ENCODE data around the gene FGF3.

DNA sequence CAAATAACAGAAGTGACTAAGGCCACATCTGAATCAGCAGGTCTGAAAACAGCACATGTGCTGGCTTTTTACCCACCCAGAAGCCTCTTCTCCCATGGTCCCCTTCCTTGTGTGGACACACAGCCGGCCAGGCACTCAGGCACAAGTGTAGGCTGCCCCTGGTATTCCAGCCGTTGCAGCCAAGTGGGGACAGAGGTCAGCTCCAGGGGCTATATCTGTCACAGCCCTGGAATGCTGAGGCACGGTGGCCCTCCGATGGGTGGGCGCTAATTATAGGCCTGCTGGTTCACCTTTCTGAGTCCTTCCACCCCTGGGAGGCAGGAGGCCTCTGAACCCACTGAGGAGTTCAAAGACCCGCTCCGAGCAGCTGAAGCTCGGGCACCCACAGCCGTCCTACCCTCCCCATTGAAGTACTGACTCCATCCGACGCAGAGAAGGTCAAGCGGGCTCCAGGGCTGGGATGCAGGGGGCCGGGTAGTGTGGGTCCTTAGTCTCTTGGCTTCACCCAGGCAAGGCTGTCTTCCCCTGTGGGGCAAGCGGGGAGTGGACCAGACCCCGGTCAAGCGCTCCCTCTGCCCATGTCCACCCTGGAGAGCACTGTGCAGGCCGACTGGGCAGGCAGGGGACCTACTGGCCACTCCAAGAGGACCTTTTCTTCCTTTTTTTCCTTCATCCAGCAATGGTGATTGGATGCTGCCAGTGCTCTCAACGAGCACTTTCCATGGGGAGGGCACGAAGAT is 14.3 kb downstream of the FGF3 start:
- no peak for TF ChIP-seq MTF1 (CRISPR knock-in tag; IDR thresholded peaks at IDR 0.05; ENCODE audit: borderline replicate concordance)
- TF ChIP-seq POLR2AphosphoS5 (IDR thresholded peaks at IDR 0.05; ENCODE audit: control insufficient read depth, insufficient read depth, low read depth, low read length), result no peak
- TF ChIP-seq, protein P1, sequence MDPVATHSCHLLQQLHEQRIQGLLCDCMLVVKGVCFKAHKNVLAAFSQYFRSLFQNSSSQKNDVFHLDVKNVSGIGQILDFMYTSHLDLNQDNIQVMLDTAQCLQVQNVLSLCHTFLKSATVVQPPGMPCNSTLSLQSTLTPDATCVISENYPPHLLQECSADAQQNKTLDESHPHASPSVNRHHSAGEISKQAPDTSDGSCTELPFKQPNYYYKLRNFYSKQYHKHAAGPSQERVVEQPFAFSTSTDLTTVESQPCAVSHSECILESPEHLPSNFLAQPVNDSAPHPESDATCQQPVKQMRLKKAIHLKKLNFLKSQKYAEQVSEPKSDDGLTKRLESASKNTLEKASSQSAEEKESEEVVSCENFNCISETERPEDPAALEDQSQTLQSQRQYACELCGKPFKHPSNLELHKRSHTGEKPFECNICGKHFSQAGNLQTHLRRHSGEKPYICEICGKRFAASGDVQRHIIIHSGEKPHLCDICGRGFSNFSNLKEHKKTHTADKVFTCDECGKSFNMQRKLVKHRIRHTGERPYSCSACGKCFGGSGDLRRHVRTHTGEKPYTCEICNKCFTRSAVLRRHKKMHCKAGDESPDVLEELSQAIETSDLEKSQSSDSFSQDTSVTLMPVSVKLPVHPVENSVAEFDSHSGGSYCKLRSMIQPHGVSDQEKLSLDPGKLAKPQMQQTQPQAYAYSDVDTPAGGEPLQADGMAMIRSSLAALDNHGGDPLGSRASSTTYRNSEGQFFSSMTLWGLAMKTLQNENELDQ (CRISPR knock-in tag; IDR thresholded peaks at IDR 0.05; ENCODE audit: borderline replicate concordance), result no peak
- TF ChIP-seq ZNF174 (CRISPR knock-in tag; IDR thresholded peaks at IDR 0.05), result no peak
- no peak for TF ChIP-seq ESRRA (IDR thresholded peaks at IDR 0.05; ENCODE audit: borderline replicate concordance, low read depth)
- no peak for TF ChIP-seq ARID1B (IDR thresholded peaks at IDR 0.05)
- TF ChIP-seq, protein P2, sequence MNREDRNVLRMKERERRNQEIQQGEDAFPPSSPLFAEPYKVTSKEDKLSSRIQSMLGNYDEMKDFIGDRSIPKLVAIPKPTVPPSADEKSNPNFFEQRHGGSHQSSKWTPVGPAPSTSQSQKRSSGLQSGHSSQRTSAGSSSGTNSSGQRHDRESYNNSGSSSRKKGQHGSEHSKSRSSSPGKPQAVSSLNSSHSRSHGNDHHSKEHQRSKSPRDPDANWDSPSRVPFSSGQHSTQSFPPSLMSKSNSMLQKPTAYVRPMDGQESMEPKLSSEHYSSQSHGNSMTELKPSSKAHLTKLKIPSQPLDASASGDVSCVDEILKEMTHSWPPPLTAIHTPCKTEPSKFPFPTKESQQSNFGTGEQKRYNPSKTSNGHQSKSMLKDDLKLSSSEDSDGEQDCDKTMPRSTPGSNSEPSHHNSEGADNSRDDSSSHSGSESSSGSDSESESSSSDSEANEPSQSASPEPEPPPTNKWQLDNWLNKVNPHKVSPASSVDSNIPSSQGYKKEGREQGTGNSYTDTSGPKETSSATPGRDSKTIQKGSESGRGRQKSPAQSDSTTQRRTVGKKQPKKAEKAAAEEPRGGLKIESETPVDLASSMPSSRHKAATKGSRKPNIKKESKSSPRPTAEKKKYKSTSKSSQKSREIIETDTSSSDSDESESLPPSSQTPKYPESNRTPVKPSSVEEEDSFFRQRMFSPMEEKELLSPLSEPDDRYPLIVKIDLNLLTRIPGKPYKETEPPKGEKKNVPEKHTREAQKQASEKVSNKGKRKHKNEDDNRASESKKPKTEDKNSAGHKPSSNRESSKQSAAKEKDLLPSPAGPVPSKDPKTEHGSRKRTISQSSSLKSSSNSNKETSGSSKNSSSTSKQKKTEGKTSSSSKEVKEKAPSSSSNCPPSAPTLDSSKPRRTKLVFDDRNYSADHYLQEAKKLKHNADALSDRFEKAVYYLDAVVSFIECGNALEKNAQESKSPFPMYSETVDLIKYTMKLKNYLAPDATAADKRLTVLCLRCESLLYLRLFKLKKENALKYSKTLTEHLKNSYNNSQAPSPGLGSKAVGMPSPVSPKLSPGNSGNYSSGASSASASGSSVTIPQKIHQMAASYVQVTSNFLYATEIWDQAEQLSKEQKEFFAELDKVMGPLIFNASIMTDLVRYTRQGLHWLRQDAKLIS (CRISPR knock-in tag; IDR thresholded peaks at IDR 0.05), result no peak
- TF ChIP-seq, protein P3, sequence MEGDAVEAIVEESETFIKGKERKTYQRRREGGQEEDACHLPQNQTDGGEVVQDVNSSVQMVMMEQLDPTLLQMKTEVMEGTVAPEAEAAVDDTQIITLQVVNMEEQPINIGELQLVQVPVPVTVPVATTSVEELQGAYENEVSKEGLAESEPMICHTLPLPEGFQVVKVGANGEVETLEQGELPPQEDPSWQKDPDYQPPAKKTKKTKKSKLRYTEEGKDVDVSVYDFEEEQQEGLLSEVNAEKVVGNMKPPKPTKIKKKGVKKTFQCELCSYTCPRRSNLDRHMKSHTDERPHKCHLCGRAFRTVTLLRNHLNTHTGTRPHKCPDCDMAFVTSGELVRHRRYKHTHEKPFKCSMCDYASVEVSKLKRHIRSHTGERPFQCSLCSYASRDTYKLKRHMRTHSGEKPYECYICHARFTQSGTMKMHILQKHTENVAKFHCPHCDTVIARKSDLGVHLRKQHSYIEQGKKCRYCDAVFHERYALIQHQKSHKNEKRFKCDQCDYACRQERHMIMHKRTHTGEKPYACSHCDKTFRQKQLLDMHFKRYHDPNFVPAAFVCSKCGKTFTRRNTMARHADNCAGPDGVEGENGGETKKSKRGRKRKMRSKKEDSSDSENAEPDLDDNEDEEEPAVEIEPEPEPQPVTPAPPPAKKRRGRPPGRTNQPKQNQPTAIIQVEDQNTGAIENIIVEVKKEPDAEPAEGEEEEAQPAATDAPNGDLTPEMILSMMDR (IDR thresholded peaks at IDR 0.05 in 2 of 3, conservative IDR thresholded peaks at IDR 0.05 in 1 of 3; ENCODE audit: insufficient read depth in 2 of 3, low read depth in 1 of 3, low read length in 3 of 3), result no peak
- no peak for TF ChIP-seq BRF1 (IDR thresholded peaks at IDR 0.05; ENCODE audit: borderline replicate concordance, extremely low read depth, insufficient read length)
- no peak for TF ChIP-seq TEAD4 (IDR thresholded peaks at IDR 0.05; ENCODE audit: low read length)
- no peak for TF ChIP-seq TEAD4 (CRISPR knock-in tag; IDR thresholded peaks at IDR 0.05; ENCODE audit: borderline replicate concordance)

All from K562 (cell line).